ENCODE results near the gene CTDSP2.
"Not testable (repeated sequence)": the region's sequence is repeated elsewhere in the genome, so short reads cannot be mapped to it uniquely, and the experiment has no call there.

CTDSP2 gene

GRCh38 chr12:57823131-57823907, 23.2 kb downstream of the CTDSP2 start:
- POLR2A ChIA-PET: no interaction called here
- no peak for DNase-seq (ENCODE audit: extremely low spot score)
- TF ChIP-seq PKNOX1 (IDR thresholded peaks at IDR 0.05) (no peak), NFRKB (IDR thresholded peaks at IDR 0.05) (no peak), SUZ12 (IDR thresholded peaks at IDR 0.05) (no peak), FOXK2 (IDR thresholded peaks at IDR 0.05) (no peak), L3MBTL2 (conservative IDR thresholded peaks at IDR 0.05) (no peak), HDGF (IDR thresholded peaks at IDR 0.05; ENCODE audit: borderline replicate concordance) (no peak), CTBP1 (IDR thresholded peaks at IDR 0.05; ENCODE audit: borderline replicate concordance) (no peak), ELF4 (IDR thresholded peaks at IDR 0.05) (no peak), TARDBP (IDR thresholded peaks at IDR 0.05) (no peak), FOXA1 (IDR thresholded peaks at IDR 0.05) (no peak), ZNF384 (IDR thresholded peaks at IDR 0.05) (no peak), FOXM1 (IDR thresholded peaks at IDR 0.05; ENCODE audit: borderline replicate concordance) (no peak), BHLHE40 (IDR thresholded peaks at IDR 0.05; ENCODE audit: borderline replicate concordance) (no peak), SP1 (IDR thresholded peaks at IDR 0.05) (no peak), LEF1 (IDR thresholded peaks at IDR 0.05; ENCODE audit: borderline replicate concordance) (no peak), ARNT (IDR thresholded peaks at IDR 0.05) (no peak)
- CTCF ChIA-PET: interaction anchor here (0.5 kb wide), 1 partner anchor 66 kb away, joined by 3 read pairs; no protein-coding TSS in a partner anchor

DNA sequence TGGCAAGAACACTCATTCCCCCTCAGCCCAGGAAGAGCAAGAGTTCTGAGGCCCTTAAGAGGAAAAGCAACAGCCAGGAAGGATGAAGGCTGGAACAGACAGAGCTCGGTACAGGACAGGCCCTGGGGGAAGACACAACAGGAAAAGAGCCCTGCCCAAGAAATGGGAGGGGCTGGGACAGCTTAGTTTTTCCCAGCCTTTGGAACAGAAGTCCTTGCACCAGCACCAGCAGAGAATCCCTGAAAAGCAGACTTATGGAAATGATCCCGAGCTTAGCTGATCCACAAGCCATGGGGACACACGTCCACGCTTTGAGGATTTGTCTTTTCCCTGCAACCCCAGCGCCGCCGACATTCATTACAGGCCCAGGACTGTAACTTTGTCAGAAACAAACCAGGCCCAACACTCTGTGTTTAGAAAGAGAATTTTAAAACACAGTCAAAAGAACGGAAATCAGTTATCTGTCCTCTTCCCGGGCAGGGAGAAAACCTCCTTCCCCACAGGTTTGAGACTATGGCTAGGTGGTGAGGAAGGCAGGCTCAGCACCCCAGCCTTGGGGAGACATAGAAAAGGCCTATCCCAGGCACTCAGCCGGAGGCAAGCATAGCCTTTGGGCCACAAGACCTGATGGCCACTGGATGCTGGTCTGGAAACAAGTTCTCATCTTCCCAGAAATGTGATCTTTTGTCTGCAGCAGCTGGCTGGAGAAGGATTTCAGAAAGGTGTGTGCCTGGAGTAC, 24.0 kb downstream of the CTDSP2 start:
- no peak for TF ChIP-seq ELF4 (IDR thresholded peaks at IDR 0.05)
- ChIA-PET POLR2A (no interaction called here), CTCF (interaction anchor here (0.5 kb wide), 1 partner anchor 67 kb away, joined by 3 read pairs; no protein-coding TSS in a partner anchor)
- no peak for DNase-seq (ENCODE audit: extremely low spot score)

DNA sequence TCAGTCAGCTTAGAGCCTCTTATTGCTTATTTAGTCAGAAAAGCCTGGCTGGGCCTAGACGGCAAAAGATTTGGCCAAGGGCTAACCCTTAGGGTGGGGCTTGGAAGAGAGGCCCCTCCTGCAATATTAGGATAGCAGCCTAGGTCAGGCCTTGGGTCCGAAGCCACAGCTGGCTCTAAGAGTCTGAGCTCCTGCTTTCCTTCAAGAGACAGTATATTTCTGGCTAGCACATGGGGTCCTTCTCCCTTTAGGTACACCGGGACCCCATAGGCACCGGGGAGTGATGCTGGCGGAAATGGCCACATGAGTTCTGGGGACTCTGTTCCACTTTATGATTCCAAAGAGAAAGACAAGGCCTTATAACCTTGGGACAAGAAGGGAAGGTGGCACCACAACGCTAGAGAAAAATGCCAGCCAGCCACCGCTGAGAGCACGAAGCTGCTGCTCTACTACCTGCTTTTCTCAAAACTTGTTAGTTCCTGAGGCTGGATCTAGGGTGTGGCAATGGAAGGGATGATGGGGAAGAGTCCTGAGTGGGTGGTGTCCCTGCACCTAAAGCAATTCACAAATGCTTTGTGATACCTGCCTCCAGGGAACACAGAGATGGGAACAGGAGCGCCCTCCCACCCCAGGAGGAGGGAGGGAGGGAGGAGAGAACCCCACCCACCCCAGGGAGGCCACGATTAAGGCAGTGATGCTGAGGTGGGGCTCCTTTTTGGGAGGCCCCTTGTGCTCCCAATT, 24.9 kb downstream of the CTDSP2 start:
- CTCF ChIA-PET: no interaction called here
- POLR2A ChIA-PET: no interaction called here
- TF ChIP-seq BHLHE40 (IDR thresholded peaks at IDR 0.05; ENCODE audit: borderline replicate concordance) (no peak), PKNOX1 (IDR thresholded peaks at IDR 0.05) (no peak), SUZ12 (IDR thresholded peaks at IDR 0.05) (no peak), ELF4 (IDR thresholded peaks at IDR 0.05) (no peak), HDGF (IDR thresholded peaks at IDR 0.05; ENCODE audit: borderline replicate concordance) (no peak), SP1 (IDR thresholded peaks at IDR 0.05) (no peak), CTBP1 (IDR thresholded peaks at IDR 0.05; ENCODE audit: borderline replicate concordance) (no peak), LEF1 (IDR thresholded peaks at IDR 0.05; ENCODE audit: borderline replicate concordance) (no peak), FOXM1 (IDR thresholded peaks at IDR 0.05; ENCODE audit: borderline replicate concordance) (no peak), NFRKB (IDR thresholded peaks at IDR 0.05) (no peak), FOXA1 (IDR thresholded peaks at IDR 0.05) (no peak), FOXK2 (IDR thresholded peaks at IDR 0.05) (no peak)
- no peak for DNase-seq (ENCODE audit: extremely low spot score)

DNA sequence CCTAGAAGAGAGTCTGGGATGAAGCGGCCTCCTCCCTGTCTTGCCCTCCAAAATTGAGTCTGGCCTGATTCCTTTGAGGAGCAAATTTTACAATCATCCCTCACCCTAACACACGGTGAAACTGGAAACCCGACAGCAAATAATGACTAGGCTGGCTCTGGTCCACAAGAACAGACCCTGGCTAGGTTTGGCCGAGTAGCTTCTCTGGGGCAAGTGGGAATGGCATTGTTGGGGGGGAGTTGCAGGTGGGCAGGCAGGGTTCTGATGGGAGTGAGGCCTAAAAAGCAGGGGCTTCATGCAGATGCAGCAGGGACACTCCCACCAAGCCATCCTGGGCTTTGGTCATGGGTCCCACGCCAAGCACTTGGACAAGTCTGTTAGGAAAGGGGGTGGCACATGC, 25.5 kb downstream of the CTDSP2 start:
- DNase-seq (ENCODE audit: extremely low spot score); CTCF ChIA-PET; POLR2A ChIA-PET: not testable (repeated sequence)

DNA sequence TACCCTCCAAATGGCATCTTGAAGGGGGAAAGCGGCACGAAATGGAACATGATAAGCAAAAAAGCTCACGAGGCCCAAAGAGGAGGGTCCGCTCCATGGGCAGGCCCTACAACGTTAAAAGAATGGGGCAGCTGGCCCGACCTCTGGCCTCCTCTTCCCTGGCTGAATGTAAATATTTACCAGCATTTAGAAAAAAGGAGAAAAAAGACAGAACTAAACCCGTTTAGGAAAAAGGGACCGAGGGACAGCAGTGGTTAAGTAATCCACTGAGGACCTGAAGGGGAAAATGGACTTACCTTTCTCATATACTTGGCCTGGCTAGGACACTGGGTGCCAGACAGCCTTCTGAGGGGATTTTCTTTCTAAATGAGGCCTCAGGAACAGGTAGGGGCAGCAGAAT, 26.4 kb downstream of the CTDSP2 start:
- POLR2A ChIA-PET; CTCF ChIA-PET; DNase-seq (ENCODE audit: extremely low spot score): not testable (repeated sequence)

- CTCF ChIA-PET: interaction anchor here (0.6 to 1.9 kb wide), 2 partner anchors 15 to 1562 kb away, joined by 3 to 6 read pairs; no protein-coding TSS in a partner anchor
- not testable (repeated sequence) for DNase-seq (ENCODE audit: extremely low spot score)
- POLR2A ChIA-PET: interaction anchor here (1.1 kb wide), 2 partner anchors 35 to 50 kb away, joined by 3 read pairs; partner anchors contain the start of gene TSFM
Observed at GRCh38 chr12:57817990-57818331, 28.6 kb downstream of the CTDSP2 start.

- ChIA-PET POLR2A (interaction anchor here (1.1 kb wide), 1 partner anchor 49 kb away, joined by 3 read pairs; no protein-coding TSS in a partner anchor), CTCF (interaction anchor here (0.6 to 1.9 kb wide), 3 partner anchors 15 to 1561 kb away, joined by 3 to 6 read pairs (median 3); no protein-coding TSS in a partner anchor)
- DNase-seq (ENCODE audit: extremely low spot score): no peak
- TF ChIP-seq ARNT (IDR thresholded peaks at IDR 0.05): no peak
- no peak for TF ChIP-seq TARDBP (IDR thresholded peaks at IDR 0.05)
- no peak for TF ChIP-seq CTBP1 (IDR thresholded peaks at IDR 0.05; ENCODE audit: borderline replicate concordance)
- no peak for TF ChIP-seq FOXK2 (IDR thresholded peaks at IDR 0.05)
- no peak for TF ChIP-seq FOXM1 (IDR thresholded peaks at IDR 0.05; ENCODE audit: borderline replicate concordance)
- no peak for TF ChIP-seq BHLHE40 (IDR thresholded peaks at IDR 0.05; ENCODE audit: borderline replicate concordance)
- no peak for TF ChIP-seq SP1 (IDR thresholded peaks at IDR 0.05)
- no peak for TF ChIP-seq ELF4 (IDR thresholded peaks at IDR 0.05)
- no peak for TF ChIP-seq HDGF (IDR thresholded peaks at IDR 0.05; ENCODE audit: borderline replicate concordance)
- TF ChIP-seq LEF1 (IDR thresholded peaks at IDR 0.05; ENCODE audit: borderline replicate concordance): no peak
- TF ChIP-seq PKNOX1 (IDR thresholded peaks at IDR 0.05): no peak
- TF ChIP-seq L3MBTL2 (conservative IDR thresholded peaks at IDR 0.05): no peak
- TF ChIP-seq FOXA1 (IDR thresholded peaks at IDR 0.05): no peak
- no peak for TF ChIP-seq SUZ12 (IDR thresholded peaks at IDR 0.05)
- no peak for TF ChIP-seq ZNF384 (IDR thresholded peaks at IDR 0.05)
- TF ChIP-seq NFRKB (IDR thresholded peaks at IDR 0.05): no peak
Observed at GRCh38 chr12:57817261-57817989, 29.1 kb downstream of the CTDSP2 start.
